BJ (cell line): ENCODE measurements around the gene CEP164. TPM values are rescaled to one million over a fixed set of nuclear protein-coding genes. Genes with fewer than 3 reads are reported as not detected.

Source experiments
- CTCF ChIA-PET: fragments of 350-600 bp; formaldehyde crosslinking; extraction: SDS; loops from one replicate; lab custom pipeline; 2021; ENCODE audit warnings: antibody characterized with exemption, inconsistent platforms; lab: Yijun Ruan, JAX
- POLR2A ChIA-PET: fragments of 300-600 bp; sonication (Branson Sonifier 250); formaldehyde crosslinking; extraction: SDS; loops from one replicate; lab custom pipeline; 2021; ENCODE audit warnings: antibody characterized with exemption; lab: Charles Lee
- DNase-seq: peaks from one replicate; pipeline ENCODE4 v3.0.0-alpha.2; 2011; ENCODE audit warnings: low read depth
- H3K27me3 ChIP-seq: 2 replicates; pipeline ENCODE4 v1.6.0; 2011; ENCODE audit warnings: low read length; ENCODE audit not compliant: control insufficient read depth, insufficient read depth
- H3K36me3 ChIP-seq: 2 replicates; pipeline ENCODE4 v1.5.1; 2011; ENCODE audit warnings: low read length; ENCODE audit not compliant: control insufficient read depth, insufficient read depth
- H3K4me3 ChIP-seq: 2 replicates; pipeline ENCODE4 v1.5.1; 2011; ENCODE audit warnings: low read depth, mild to moderate bottlenecking, control low read depth, low read length
- CTCF ChIP-seq: IDR thresholded peaks from 2 replicates; pipeline ENCODE4 v1.5.1; 2011; ENCODE audit warnings: low read depth, mild to moderate bottlenecking, control low read depth, inconsistent platforms, low read length, moderate library complexity; ENCODE audit not compliant: insufficient read depth
- polyA plus RNA-seq: library from polyadenylated mRNA; depleted of rRNA; stranded (reverse); fragments of >200 nt; gene quantifications from 2 replicates; pipeline ENCODE4 v1.2.3, GENCODE V29; 2011

The CEP164 gene
- polyA plus RNA-seq, 1 experiment: 27.4 TPM

- CTCF ChIA-PET: interaction anchor here (1.1 kb wide), 1 partner anchor 12 kb away, joined by 4 read pairs; no protein-coding TSS in a partner anchor
- H3K4me3 ChIP-seq: no peak overlapping the region
- H3K27me3 ChIP-seq: peaks cover 13% of the 10 kb centered on the region
- TF ChIP-seq CTCF: no peak
- POLR2A ChIA-PET: no interaction called here
- no peak for DNase-seq
- no peaks in the 10 kb centered on the region for H3K36me3 ChIP-seq
Observed at GRCh38 chr11:117438371-117439000, 110.8 kb downstream of the CEP164 start.

- CTCF ChIA-PET: interaction anchor here (1.1 kb wide), 1 partner anchor 13 kb away, joined by 4 read pairs; no protein-coding TSS in a partner anchor
- Histone ChIP-seq H3K36me3 (no peaks in the 10 kb centered on the region), H3K4me3 (no peak overlapping the region), H3K27me3 (peaks cover 18% of the 10 kb centered on the region)
- no peak for TF ChIP-seq CTCF
- DNase-seq: no peak
- POLR2A ChIA-PET: no interaction called here
Observed at GRCh38 chr11:117439256-117439655, 111.6 kb downstream of the CEP164 start.

GRCh38 chr11:117440258-117440657, 112.6 kb downstream of the CEP164 start:
- CTCF ChIA-PET: no interaction called here
- Histone ChIP-seq H3K27me3 (peaks cover 21% of the 10 kb centered on the region), H3K36me3 (no peaks in the 10 kb centered on the region), H3K4me3 (no peak overlapping the region)
- no peak for DNase-seq
- POLR2A ChIA-PET: no interaction called here
- no peak for TF ChIP-seq CTCF

- no peak for DNase-seq
- ChIA-PET CTCF (interaction anchor here (1.0 kb wide), 1 partner anchor 15 kb away, joined by 3 read pairs; no protein-coding TSS in a partner anchor), POLR2A (no interaction called here)
- no peak for TF ChIP-seq CTCF
- Histone ChIP-seq H3K27me3 (peaks cover 19% of the 10 kb centered on the region), H3K4me3 (no peak overlapping the region), H3K36me3 (no peaks in the 10 kb centered on the region)
Observed at GRCh38 chr11:117441146-117441975, 113.7 kb downstream of the CEP164 start.
